ENCODE measurements around the gene C5orf52.

GRCh38 chr5:157652377-157652692 is 19.0 kb upstream of the C5orf52 start, which contains the start of gene SOX30:
- TF ChIP-seq CTCF (IDR thresholded peaks at IDR 0.05): no peak
- no peak for TF ChIP-seq POLR2A (IDR thresholded peaks at IDR 0.05)

Measured in adrenal gland (tissue), 5 donors.